GM06990 (cell line): ENCODE measurements around the gene SEC14L1.

ENCODE experiments used
- DNase-seq: peaks from one replicate; pipeline ENCODE4 v3.0.0-alpha.2; 2011; ENCODE audit not compliant: insufficient read length; ENCODE audit errors: extremely low read depth
- H3K27me3 ChIP-seq: replicated peaks from 2 replicates; pipeline ENCODE4 v1.6.0; 2011; ENCODE audit warnings: low read length; ENCODE audit not compliant: control insufficient read depth, insufficient read depth
- H3K36me3 ChIP-seq: 2 replicates; pipeline ENCODE4 v1.5.1; 2011; ENCODE audit warnings: low read length; ENCODE audit not compliant: control insufficient read depth, insufficient read depth
- H3K4me3 ChIP-seq: replicated peaks from 2 replicates; pipeline ENCODE4 v1.5.1; 2011; ENCODE audit warnings: low read depth, mild to moderate bottlenecking, control low read depth, low read length
- TF ChIP-seq, protein P1 (sequence below): IDR thresholded peaks from 2 replicates; pipeline ENCODE4 v1.5.1; 2011; ENCODE audit warnings: low read length, control low read depth, mild to moderate bottlenecking, inconsistent platforms; ENCODE audit not compliant: insufficient read depth, poor library complexity, severe bottlenecking

The SEC14L1 gene

DNA sequence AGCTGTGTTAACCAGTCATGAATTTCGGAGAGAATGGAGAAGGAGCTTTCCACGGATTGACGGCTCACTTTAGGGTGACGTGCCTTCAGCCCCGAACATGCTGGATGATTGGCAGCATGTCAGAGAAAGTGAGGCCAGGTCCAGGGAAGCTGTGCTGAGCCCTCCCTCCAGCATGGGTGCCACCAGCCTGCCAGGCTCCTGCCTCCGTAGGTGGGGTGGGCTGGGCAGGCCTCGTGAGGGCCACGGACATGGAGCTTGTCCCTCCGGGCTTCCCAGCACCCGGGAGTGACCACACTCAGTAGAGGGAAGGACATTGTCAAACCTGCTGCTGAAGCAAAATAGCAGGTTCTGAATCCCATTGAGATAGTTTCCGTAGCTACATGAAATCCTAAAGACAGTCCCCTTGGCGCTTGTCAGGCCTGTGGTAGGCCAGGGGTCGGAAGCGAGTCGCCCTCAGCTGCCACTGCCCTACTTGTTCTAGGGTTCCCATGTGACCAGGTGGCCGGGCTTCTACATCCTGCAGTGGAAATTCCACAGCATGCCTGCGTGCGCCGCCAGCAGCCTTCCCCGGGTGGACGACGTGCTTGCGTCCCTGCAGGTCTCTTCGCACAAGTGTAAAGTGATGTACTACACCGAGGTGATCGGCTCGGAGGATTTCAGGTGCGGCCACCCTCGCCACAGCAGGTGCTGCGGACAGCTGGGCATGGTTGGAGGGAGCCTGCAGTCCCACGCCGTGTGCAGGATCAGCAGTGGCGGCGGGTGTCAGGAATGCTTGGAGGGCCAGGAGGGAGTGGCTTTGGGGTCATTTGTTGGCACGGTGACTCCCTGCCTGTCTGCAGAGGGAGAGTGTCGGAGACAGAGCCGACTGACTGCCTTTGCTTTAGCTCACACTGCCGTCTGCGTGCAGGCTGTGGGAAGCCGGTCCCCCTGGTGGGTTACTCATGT is 72.3 kb downstream of the SEC14L1 start:
- TF ChIP-seq, protein P1, sequence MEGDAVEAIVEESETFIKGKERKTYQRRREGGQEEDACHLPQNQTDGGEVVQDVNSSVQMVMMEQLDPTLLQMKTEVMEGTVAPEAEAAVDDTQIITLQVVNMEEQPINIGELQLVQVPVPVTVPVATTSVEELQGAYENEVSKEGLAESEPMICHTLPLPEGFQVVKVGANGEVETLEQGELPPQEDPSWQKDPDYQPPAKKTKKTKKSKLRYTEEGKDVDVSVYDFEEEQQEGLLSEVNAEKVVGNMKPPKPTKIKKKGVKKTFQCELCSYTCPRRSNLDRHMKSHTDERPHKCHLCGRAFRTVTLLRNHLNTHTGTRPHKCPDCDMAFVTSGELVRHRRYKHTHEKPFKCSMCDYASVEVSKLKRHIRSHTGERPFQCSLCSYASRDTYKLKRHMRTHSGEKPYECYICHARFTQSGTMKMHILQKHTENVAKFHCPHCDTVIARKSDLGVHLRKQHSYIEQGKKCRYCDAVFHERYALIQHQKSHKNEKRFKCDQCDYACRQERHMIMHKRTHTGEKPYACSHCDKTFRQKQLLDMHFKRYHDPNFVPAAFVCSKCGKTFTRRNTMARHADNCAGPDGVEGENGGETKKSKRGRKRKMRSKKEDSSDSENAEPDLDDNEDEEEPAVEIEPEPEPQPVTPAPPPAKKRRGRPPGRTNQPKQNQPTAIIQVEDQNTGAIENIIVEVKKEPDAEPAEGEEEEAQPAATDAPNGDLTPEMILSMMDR = no peak
- no peaks in the 10 kb centered on the region for H3K27me3 ChIP-seq
- H3K4me3 ChIP-seq = no peak overlapping the region
- no peak for DNase-seq
- peaks cover 52% of the 10 kb centered on the region for H3K36me3 ChIP-seq

DNA sequence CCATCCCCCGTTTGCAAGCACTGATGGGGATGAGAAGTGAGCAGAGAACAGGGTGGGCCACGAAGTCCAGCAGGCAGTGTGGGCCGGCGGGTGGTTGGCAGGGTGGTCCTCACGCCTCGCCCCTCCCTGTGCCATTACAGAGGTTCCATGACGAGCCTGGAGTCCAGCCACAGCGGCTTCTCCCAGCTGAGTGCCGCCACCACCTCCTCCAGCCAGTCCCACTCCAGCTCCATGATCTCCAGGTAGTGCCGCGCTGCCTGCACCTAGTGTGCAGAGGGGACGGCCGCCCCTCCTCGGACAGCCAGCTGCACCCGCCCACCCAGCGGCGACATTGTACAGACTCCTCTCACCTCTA is 73.0 kb downstream of the SEC14L1 start:
- H3K4me3 ChIP-seq = no peak overlapping the region
- TF ChIP-seq, protein P1 = no peak
- H3K27me3 ChIP-seq = no peaks in the 10 kb centered on the region
- no peak for DNase-seq
- peaks cover 50% of the 10 kb centered on the region for H3K36me3 ChIP-seq

DNA sequence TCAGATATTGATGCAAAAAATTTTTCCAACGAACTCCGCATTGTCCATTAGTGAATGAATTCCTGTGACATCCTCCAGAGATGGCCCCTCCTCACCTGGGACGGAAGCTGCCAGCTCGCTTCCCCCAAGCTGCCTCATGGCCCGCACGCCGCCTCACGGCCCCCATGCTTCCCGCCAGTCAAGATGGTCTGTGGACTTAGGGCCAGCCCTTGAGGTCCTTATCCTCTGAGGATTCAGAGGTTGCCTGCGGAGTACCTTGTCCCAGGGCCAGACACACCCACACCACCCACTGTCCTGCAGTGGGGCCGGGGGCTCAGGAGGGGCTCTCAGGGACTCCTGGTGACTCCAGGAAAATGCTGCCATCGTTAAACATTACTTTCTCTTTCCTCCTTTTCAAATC is 73.6 kb downstream of the SEC14L1 start:
- Histone ChIP-seq H3K4me3 (no peak overlapping the region), H3K36me3 (peaks cover 51% of the 10 kb centered on the region), H3K27me3 (no peaks in the 10 kb centered on the region)
- DNase-seq = no peak
- TF ChIP-seq, protein P1 = no peak

DNA sequence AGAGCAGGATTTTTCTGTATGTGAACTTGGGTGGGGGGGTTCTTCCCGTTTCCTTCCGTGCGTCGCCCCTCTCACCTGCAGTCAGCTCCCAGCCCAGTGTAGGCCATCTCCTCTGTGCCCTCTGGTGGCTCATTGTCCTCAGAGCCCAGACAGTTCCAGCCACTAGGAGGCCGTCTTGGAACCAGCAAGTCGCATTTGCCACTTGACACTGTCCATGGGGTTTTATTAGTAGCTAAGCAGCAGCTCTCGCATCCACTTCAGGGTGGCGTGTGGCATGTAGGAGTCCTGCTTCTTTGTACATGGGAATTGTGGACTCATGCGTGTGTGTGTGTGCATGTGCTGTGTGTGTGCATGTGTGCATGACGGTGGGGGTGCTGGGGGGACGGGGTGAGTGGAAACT is 74.0 kb downstream of the SEC14L1 start:
- Histone ChIP-seq H3K27me3 (no peaks in the 10 kb centered on the region), H3K4me3 (no peak overlapping the region), H3K36me3 (peaks cover 51% of the 10 kb centered on the region)
- no peak for DNase-seq
- TF ChIP-seq, protein P1 = peak; percentile 45

DNA sequence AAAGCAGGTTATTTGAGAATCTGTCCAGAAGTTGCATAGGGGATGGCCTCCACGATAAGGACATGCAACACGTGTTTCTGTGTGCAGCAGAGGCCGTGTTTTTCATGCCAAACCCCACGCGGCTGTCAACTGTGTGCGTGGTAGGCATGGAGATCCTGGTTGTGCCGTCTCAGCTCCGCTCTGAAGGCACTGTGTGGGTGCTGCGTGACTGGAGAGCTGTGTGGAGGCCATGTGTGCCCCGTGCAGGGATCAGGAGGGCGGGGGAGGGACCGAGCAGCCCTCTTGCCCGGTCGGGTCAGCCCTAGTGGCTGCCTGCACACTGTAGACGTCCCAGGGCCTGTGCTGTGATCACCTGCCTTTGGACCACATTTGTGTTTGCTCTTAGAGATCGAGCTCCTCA is 74.5 kb downstream of the SEC14L1 start:
- DNase-seq = no peak
- Histone ChIP-seq H3K27me3 (no peaks in the 10 kb centered on the region), H3K36me3 (peaks cover 49% of the 10 kb centered on the region), H3K4me3 (no peak overlapping the region)
- TF ChIP-seq, protein P1 = no peak
